ENCODE results near the gene CNN1.

GRCh38 chr19:11513946-11514345 lies 24.7 kb upstream of the CNN1 start:
- no peak for TF ChIP-seq CTCF (IDR thresholded peaks at IDR 0.05)
- TF ChIP-seq POLR2A (IDR thresholded peaks at IDR 0.05), result no peak

Measured in adrenal gland (tissue), 5 donors.